Fibroblast of skin of scalp (primary cell): ENCODE results near the gene TMEM127.
"Not testable (repeated sequence)": the region's sequence is repeated elsewhere in the genome, so short reads cannot be mapped to it uniquely, and the experiment has no call there.

ENCODE experiments used
- DNase-seq: peaks from one replicate; pipeline ENCODE4 v3.0.0-alpha.2; 2013

TMEM127 gene

DNA sequence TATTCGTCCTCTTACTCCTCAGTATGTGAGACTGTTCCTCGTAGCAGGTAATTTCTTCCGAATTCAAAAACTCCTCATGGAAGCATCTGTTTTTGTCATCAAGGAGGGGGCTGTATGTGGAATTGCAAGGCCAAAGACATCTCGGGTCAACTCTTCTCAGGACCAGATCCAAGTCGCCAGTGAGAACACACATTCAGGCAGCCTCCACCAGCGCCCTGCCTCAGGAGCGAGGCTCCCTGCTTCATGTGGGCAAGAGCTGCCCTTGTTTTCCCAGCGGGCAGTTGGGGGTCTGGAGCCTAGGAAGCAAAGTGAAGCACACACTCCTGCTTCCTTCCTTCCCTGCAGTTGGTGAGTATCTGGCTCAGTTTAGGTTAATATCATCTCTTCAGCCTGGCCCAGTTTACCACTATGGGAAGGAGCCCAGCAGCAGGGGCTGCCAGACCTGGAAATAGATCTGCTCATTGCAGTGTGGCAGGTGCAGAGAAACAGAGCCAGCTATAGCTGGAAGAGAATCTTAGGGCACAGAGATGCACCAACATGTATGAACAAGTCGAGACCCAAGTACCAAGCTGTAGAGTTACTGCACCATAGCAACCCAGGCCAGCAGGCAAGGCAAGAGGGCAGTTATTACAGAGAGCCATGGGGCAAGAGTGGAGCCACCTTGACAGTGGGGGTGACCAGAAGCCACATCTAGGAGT, 25.3 kb downstream of the TMEM127 start:
- DNase-seq, result no peak

- DNase-seq, result no peak
These were observed 26.0 kb downstream of the TMEM127 start for GRCh38 chr2:96239745-96240264.

GRCh38 chr2:96239091-96239490, 26.7 kb downstream of the TMEM127 start:
- no peak for DNase-seq

- no peak for DNase-seq
These were observed 27.5 kb downstream of the TMEM127 start for GRCh38 chr2:96238266-96238665.

- DNase-seq, result no peak
These were observed 28.9 kb downstream of the TMEM127 start for GRCh38 chr2:96236882-96237281.

DNA sequence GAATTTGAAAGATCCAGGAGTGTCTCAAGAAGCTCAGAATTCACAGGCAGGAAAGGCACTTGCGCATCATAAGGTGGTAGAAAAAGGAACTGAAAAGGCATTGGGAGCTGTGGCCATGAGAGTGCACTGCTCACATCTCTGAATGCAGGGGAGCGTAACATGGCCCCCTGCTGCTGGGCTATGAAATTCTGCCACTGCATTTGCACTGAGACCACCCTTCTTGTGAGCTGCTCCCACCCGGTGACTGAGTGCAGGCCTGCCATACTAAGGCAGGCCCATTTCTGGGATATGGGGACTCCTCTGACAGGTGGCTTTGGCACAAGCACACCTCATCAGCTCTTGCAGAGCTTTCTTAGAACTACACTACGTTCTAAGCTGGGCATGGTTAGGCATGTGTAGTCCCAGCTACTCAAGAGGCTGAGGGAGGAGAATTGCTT, 31.9 kb downstream of the TMEM127 start:
- DNase-seq, result no peak

DNA sequence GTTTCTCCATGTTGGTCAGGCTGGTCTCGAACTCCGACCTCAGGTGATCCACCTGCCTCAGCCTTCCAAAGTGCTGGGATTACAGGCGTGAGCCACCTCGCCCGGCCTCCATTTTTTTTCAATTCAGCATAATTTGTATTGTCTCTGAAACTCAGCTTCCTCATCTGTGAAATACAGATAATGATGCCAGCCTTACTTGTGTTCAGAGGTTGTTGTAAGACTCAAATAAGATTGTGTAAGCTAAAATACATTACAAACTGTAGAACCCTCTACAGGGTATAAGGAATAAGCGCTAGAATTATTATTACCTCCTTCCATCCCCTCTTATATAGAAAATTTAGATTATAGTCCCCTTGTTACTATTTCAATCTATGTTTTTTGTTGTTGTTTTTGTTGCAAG, 32.4 kb downstream of the TMEM127 start:
- no peak for DNase-seq

- DNase-seq, result no peak
These were observed 34.5 kb downstream of the TMEM127 start for GRCh38 chr2:96231316-96231715.

- no peak for DNase-seq
These were observed 40.7 kb downstream of the TMEM127 start for GRCh38 chr2:96225016-96225533.

GRCh38 chr2:96221106-96221505, 44.7 kb downstream of the TMEM127 start:
- not testable (repeated sequence) for DNase-seq

DNA sequence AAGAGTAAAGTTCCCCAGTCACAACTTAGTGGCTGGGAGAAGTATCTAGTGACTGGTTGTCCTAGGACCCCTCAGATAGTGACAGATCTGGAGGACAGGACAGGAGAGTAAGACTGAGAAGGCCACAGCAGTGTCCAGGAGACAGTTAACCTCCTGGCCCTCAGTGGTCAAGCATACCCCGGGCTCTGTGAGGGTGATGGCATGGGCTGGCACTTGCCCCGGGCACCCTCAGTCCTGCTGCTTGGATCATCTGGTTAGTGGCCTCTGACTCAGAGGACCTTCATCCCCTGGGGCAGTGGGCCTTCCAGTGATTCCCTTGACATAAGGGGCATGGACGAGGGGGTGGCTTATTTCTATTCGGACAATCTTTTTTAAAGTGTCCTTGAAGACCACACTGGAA, 45.8 kb downstream of the TMEM127 start:
- not testable (repeated sequence) for DNase-seq

DNA sequence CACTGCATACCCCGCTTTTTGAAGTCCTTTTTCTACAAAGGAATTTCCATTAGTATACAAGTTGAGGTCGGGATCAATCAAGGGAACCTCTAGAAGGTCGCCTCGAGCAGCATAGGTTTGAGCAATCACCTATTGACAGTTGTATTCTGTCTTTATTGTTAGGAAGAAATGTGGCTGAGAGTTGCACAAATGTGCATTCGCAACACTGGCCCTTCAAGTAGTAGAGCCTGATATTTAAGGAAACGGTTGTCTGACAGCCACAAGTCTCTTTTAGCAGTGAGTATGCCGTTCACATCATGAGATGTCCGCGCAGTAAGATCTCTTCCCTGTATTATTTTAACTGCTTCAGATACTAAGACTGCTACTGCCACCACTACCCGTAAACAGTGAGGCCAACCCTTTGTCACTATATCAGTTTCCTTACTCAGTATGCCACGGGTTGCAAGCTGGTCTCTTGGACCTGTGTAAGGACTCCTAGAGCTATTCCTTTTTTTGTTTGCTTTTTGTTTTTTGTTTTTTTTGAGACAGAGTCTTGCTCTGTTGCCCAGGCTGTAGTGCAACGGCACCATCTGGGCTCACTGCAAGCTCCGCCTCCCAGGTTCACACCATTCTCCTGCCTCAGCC, 47.2 kb downstream of the TMEM127 start:
- DNase-seq, result no peak

GRCh38 chr2:96214554-96214953, 51.2 kb downstream of the TMEM127 start:
- DNase-seq, result no peak

- DNase-seq, result no peak
These were observed 52.4 kb downstream of the TMEM127 start for GRCh38 chr2:96213379-96213778.

DNA sequence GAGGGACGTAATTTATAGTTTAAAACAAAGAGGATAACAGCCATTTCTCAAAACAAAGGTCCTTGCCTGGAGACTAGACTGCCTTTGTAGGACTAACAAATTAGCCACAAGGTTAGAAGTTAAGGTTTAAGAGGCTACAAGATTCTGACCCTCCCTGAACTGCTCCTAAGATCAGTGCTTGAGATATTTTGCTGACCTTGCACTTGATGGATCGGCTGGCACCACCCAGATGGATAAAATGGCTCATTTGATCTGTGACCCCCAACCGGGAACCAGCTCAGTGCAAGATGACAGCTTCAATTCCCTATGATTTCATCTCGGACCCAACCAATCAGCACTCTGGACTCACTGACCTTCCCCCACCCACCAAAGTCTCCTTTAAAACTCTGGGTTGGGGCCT, 53.5 kb downstream of the TMEM127 start:
- no peak for DNase-seq

DNA sequence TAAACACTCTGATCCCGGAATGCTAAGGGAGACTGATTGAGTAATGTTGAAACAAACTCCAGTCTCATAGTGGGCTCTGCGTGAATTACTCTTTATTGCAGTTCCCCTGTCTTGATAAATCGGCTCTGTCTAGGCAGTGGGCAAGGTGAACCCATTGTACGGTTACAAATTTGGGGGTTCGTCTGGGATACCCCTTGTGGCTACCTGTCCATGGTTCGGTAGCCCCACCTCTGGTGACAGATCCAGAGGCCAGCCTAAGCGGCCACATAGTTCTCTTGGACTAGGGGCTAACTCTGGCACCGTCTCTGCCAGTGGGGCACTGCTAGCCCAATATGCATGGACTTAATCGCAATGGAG, 56.1 kb downstream of the TMEM127 start:
- DNase-seq, result no peak

- DNase-seq, result no peak
These were observed 56.6 kb downstream of the TMEM127 start for GRCh38 chr2:96209011-96209728.

- peak; percentile 98 for DNase-seq
These were observed 57.4 kb downstream of the TMEM127 start, which contains the start of gene STARD7 for GRCh38 chr2:96208143-96209010. Gene STARD7, minus strand, starts transcription at chr2:96208827. Its CDS starts 393 bp downstream, at chr2:96208434.

GRCh38 chr2:96207774-96208142, 58.0 kb downstream of the TMEM127 start:
- DNase-seq, result no peak

- no peak for DNase-seq
These were observed 58.6 kb downstream of the TMEM127 start for GRCh38 chr2:96207073-96207773.

- DNase-seq, result peak; percentile 43
These were observed 59.9 kb downstream of the TMEM127 start for GRCh38 chr2:96205888-96206287.
